Ascending aorta (tissue), 2 donors: ENCODE results near the gene MCF2L. TPM values are rescaled to one million over a fixed set of nuclear protein-coding genes. Genes with fewer than 3 reads are reported as not detected.
"Not testable (repeated sequence)": the region's sequence is repeated elsewhere in the genome, so short reads cannot be mapped to it uniquely, and the experiment has no call there.

ENCODE experiments used
- DNase-seq, 2 donors: peaks; one replicate each; pipeline ENCODE4 v3.0.0-alpha.2; 2019; ENCODE audit warnings: low spot score in 2 of 2
- H3K27ac ChIP-seq, 2 donors: fragments of 200-600 bp; sonication (generic); one replicate each; pipeline ENCODE4 v1.5.1; 2016 to 2017; ENCODE audit warnings: mild to moderate bottlenecking in 1 of 2
- H3K27me3 ChIP-seq: fragments of 200-600 bp; sonication (generic); one replicate; pipeline ENCODE4 v1.5.1; 2017
- H3K36me3 ChIP-seq, 2 donors: fragments of 200-600 bp; sonication (generic); one replicate each; pipeline ENCODE4 v1.5.1; 2016
- H3K4me1 ChIP-seq, 2 donors: fragments of 200-600 bp; sonication (generic); one replicate each; pipeline ENCODE4 v1.5.1; 2016 to 2017; ENCODE audit warnings: mild to moderate bottlenecking in 1 of 2
- H3K4me3 ChIP-seq, 2 donors: fragments of 200-600 bp; sonication (generic); one replicate each; pipeline ENCODE4 v1.5.1; 2016 to 2017; ENCODE audit warnings: mild to moderate bottlenecking in 1 of 2
- H3K9me3 ChIP-seq, 2 donors: fragments of 200-600 bp; sonication (generic); one replicate each; pipeline ENCODE4 v1.5.1; 2016
- CTCF ChIP-seq, 3 experiments: fragments of 200-600 bp in 2 of 3; fragments of 450-650 bp in 1 of 3; sonication (generic) in 2 of 3; IDR thresholded peaks; one replicate each; pipeline ENCODE4 v1.5.1; 2016 to 2019; ENCODE audit warnings: antibody characterized with exemption in 3 of 3, mild to moderate bottlenecking in 1 of 3, moderate library complexity in 1 of 3
- intact Hi-C: fragments of 100-400 bp; cut with DNase I; formaldehyde crosslinking; loops from one replicate; pipeline ENCODE4 v1.15.1; 2023
- total RNA-seq: library from RNA; depleted of rRNA; stranded (reverse); fragments of >200 nt; gene quantifications from one replicate; pipeline ENCODE4 v1.1.0, GENCODE V29; 2016

MCF2L gene
- total RNA-seq, 1 donor from 2014 or later, result 112 TPM

GRCh38 chr13:113053376-113053775 is 84.4 kb downstream of the MCF2L start:
- Histone ChIP-seq H3K27ac (no peak overlapping the region), H3K4me1 (peaks cover 0 to 8% of the 10 kb centered on the region in 2 donors), H3K9me3 (no peaks in the 10 kb centered on the region), H3K36me3 (no peaks in the 10 kb centered on the region), H3K4me3 (no peak overlapping the region), H3K27me3 (no peaks in the 10 kb centered on the region)
- DNase-seq, result no peak
- TF ChIP-seq CTCF (IDR thresholded peaks at IDR 0.05), result no peak
- intact Hi-C loops, result no loop called here

- H3K36me3 ChIP-seq, result no peaks in the 10 kb centered on the region
- no peak for TF ChIP-seq CTCF (IDR thresholded peaks at IDR 0.05)
- no peak overlapping the region for H3K4me3 ChIP-seq
- no peaks in the 10 kb centered on the region for H3K9me3 ChIP-seq
- H3K27ac ChIP-seq, result no peak overlapping the region
- DNase-seq, result no peak
- intact Hi-C loops, result no loop called here
- peaks cover 0 to 8% of the 10 kb centered on the region in 2 donors for H3K4me1 ChIP-seq
- no peaks in the 10 kb centered on the region for H3K27me3 ChIP-seq
Observed at GRCh38 chr13:113053801-113054604, 85.0 kb downstream of the MCF2L start.

GRCh38 chr13:113057084-113057483 is 88.1 kb downstream of the MCF2L start:
- no peak for DNase-seq

GRCh38 chr13:113057559-113057958 is 88.5 kb downstream of the MCF2L start:
- H3K36me3 ChIP-seq, H3K27ac ChIP-seq, H3K4me1 ChIP-seq, intact Hi-C loops, H3K4me3 ChIP-seq, DNase-seq, H3K27me3 ChIP-seq, H3K9me3 ChIP-seq: not testable (repeated sequence)

More at GRCh38 chr13:113057084-113057483, 88.1 kb downstream of the MCF2L start:
- Histone ChIP-seq H3K27ac (no peak overlapping the region), H3K36me3 (no peaks in the 10 kb centered on the region), H3K27me3 (no peaks in the 10 kb centered on the region), H3K4me3 (no peak overlapping the region), H3K4me1 (no peaks in the 10 kb centered on the region), H3K9me3 (no peaks in the 10 kb centered on the region)
- no peak for TF ChIP-seq CTCF (IDR thresholded peaks at IDR 0.05)
- intact Hi-C loops, result no loop called here

- no peaks in the 10 kb centered on the region for H3K9me3 ChIP-seq
- DNase-seq, result no peak
- intact Hi-C loops, result no loop called here
- no peaks in the 10 kb centered on the region for H3K4me1 ChIP-seq
- no peak overlapping the region for H3K4me3 ChIP-seq
- H3K36me3 ChIP-seq, result no peaks in the 10 kb centered on the region
- TF ChIP-seq CTCF (IDR thresholded peaks at IDR 0.05), result no peak
- no peaks in the 10 kb centered on the region for H3K27me3 ChIP-seq
- H3K27ac ChIP-seq, result no peak overlapping the region
Observed at GRCh38 chr13:113058129-113058987, 89.3 kb downstream of the MCF2L start.
